ENCODE measurements around the gene ADAMTS14. TPM values are rescaled to one million over a fixed set of nuclear protein-coding genes. Genes with fewer than 3 reads are reported as not detected.

The ADAMTS14 gene
- total and polyA plus RNA-seq, 11 donors, result 0.11 to 3.8 (median 0.37) TPM; not detected in 1

DNA sequence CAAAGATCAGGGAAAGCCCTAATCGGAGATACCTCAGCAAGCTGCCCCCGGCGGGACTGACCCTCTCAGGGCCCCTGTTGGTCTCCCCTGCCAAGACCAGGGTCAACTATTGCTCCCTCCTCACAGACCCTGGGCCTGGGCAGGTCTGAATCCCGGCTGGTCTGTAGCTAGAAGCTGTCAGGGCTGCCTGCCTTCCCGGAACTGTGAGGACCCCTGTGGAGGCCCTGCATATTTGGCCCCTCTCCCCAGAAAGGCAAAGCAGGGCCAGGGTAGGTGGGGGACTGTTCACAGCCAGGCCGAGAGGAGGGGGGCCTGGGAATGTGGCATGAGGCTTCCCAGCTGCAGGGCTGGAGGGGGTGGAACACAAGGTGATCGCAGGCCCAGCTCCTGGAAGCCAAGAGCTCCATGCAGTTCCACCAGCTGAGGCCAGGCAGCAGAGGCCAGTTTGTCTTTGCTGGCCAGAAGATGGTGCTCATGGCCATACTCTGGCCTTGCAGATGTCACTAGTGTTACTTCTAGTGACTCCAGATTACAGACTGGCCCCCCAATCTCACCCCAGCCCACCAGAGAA is 88.8 kb downstream of the ADAMTS14 start:
- no peak overlapping the region for H3K4me3 ChIP-seq
- intact Hi-C loops (cut with DNase I), result loop anchor here in 6 of 10 donors (2.0 to 10.0 kb wide), 4 partner anchors 116 to 299 kb away; no protein-coding TSS in a partner anchor
- H3K27me3 ChIP-seq, result no peaks in the 10 kb centered on the region
- H3K9me3 ChIP-seq, result peaks cover 0 to 4% (median 0%) of the 10 kb centered on the region in 12 donors
- H3K4me1 ChIP-seq, result peaks cover 0 to 8% (median 0%) of the 10 kb centered on the region in 12 donors
- H3K36me3 ChIP-seq, result no peaks in the 10 kb centered on the region
- DNase-seq, result peak in 2 of 5 donors; percentile 37 to 49
- WGBS, 4 donors, result 79 to 87% (median 84%) methylated on average over 4 to 7 of the region's 7 CpGs
- no peak overlapping the region for H3K27ac ChIP-seq
- no peak for TF ChIP-seq POLR2A (IDR thresholded peaks at IDR 0.05)
- TF ChIP-seq, protein P1, sequence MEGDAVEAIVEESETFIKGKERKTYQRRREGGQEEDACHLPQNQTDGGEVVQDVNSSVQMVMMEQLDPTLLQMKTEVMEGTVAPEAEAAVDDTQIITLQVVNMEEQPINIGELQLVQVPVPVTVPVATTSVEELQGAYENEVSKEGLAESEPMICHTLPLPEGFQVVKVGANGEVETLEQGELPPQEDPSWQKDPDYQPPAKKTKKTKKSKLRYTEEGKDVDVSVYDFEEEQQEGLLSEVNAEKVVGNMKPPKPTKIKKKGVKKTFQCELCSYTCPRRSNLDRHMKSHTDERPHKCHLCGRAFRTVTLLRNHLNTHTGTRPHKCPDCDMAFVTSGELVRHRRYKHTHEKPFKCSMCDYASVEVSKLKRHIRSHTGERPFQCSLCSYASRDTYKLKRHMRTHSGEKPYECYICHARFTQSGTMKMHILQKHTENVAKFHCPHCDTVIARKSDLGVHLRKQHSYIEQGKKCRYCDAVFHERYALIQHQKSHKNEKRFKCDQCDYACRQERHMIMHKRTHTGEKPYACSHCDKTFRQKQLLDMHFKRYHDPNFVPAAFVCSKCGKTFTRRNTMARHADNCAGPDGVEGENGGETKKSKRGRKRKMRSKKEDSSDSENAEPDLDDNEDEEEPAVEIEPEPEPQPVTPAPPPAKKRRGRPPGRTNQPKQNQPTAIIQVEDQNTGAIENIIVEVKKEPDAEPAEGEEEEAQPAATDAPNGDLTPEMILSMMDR (IDR thresholded peaks at IDR 0.05), result peak in 2 of 12 donors; percentile 13 to 28
- ATAC-seq, result peak in 3 of 4 donors; percentile 19 to 53 (median 25)

DNA sequence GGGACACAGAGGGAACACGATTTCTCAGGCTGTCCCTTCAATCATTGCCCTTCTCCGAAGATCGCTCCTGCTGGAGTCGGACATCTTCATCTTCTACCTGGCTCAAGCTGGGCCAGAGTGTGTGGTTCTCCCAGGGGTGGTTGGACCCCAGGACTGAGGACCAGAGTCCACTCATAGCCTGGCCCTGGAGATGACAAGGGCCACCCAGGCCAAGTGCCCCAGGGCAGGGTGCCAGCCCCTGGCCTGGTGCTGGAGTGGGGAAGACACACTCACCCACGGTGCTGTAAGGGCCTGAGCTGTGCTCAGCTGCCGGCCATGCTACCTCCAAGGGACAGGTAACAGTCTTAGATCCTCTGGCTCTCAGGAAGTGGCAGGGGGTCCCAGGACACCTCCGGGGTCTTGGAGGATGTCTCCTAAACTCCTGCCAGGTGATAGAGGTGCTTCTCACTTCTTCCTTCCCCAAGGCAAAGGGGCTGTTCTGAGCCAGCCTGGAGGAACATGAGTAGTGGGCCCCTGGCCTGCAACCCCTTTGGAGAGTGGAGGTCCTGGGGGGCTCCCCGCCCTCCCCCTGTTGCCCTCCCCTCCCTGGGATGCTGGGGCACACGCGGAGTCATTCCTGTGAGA is 89.5 kb downstream of the ADAMTS14 start:
- Histone ChIP-seq H3K4me1 (peaks cover 0 to 8% (median 0%) of the 10 kb centered on the region in 12 donors), H3K9me3 (peaks cover 0 to 7% (median 0%) of the 10 kb centered on the region in 12 donors), H3K36me3 (no peaks in the 10 kb centered on the region), H3K27me3 (no peaks in the 10 kb centered on the region), H3K27ac (no peak overlapping the region), H3K4me3 (no peak overlapping the region)
- TF ChIP-seq, protein P1 (IDR thresholded peaks at IDR 0.05), result no peak
- no peak for TF ChIP-seq POLR2A (IDR thresholded peaks at IDR 0.05)
- ATAC-seq (peak in 1 of 4 donors; percentile 5), DNase-seq (peak in 1 of 5 donors; percentile 63)
- WGBS, 4 donors, result 76 to 88% (median 79%) methylated on average over 10 of the region's 10 CpGs
- intact Hi-C loops (cut with DNase I), result loop anchor here in 6 of 10 donors (2.0 to 10.0 kb wide), 4 partner anchors 115 to 300 kb away; no protein-coding TSS in a partner anchor

DNA sequence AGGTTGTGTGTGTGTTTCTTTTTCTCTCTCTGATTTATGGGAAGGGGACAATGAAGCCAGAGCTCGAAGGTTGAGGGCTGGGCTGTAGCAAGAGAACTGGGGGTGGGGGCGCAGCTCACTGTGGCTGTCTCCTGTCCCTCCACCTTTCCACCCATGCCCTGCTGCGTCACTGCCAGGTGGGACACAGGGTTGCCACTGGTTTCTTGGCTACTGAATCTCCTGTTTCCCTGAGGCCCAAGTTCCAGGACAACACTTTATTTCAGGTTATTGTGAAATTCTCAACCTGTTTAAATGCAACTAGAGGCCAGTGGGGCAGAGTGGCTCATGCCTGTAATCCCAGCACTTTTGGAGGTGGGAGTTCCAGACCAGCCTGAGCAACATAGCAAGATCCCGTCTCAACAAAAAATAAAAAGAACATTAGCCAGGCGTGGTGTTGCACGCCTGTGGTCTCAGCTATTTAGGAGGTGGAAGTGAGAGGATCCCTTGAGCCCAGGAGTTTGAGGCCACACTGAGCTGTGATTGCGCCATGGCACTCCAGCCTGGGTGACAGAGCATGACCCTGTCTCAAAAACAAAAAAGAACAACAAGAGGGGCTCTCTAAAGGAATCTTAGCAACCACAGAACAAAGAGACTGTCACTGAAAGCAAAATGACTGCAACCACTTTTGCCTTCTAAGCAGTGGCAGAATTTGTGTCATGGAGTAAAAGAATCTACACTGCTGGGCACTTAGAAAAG is 90.3 kb downstream of the ADAMTS14 start:
- ATAC-seq (no peak), DNase-seq (no peak)
- Histone ChIP-seq H3K36me3 (no peaks in the 10 kb centered on the region), H3K27me3 (no peaks in the 10 kb centered on the region), H3K4me1 (peaks cover 0 to 8% (median 0%) of the 10 kb centered on the region in 12 donors), H3K27ac (no peak overlapping the region), H3K9me3 (peaks cover 0 to 7% (median 0%) of the 10 kb centered on the region in 12 donors), H3K4me3 (no peak overlapping the region)
- intact Hi-C loops (cut with DNase I), result loop anchor here in 5 of 10 donors (5.0 to 10.0 kb wide), 3 partner anchors 115 to 300 kb away; no protein-coding TSS in a partner anchor
- TF ChIP-seq POLR2A (IDR thresholded peaks at IDR 0.05), result no peak
- TF ChIP-seq, protein P1 (IDR thresholded peaks at IDR 0.05), result no peak
- 93 to 96% (median 93%) methylated on average over 7 of the region's 7 CpGs for WGBS, 4 donors
